ENCODE results near the gene F3.

The F3 gene

DNA sequence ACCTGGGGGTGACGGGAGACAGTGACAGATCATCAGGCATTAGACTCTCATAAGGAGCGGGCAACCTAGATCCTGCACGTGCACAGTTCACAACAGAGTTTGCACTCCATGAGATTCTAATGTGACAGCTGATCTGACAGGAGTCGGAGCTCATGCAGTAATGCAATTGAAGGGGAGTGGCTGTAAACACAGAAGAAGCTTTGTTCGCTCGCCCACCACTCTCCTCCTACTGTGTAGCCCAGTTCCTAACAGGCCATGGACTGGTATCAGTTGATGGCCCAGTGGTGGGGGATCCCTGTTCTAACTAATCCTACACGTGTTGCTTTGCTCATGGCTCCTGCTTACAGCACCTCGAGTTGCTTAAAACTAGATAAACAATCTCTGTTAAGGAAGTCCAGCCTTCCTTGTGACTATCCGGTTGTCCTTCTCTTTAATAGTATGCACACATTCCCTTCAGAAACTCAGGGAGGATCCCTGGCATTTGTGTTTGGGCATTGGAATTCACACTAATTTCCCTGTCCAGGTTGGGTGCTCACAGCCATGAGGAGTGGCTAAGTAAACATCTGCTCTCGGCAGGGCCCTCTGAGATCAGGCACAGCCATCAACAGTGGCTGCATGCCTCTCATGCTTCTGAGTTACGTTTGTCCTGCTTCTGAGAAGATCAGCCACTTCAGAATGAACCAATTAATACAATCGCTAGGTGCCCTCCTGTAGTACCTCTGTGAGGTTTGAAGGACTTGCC is 21.1 kb upstream of the F3 start:
- Histone ChIP-seq H4K20me1 (ENCODE audit: insufficient read depth, low read length) (no peaks in the 10 kb centered on the region), H3K4me3 (ENCODE audit: low read length) (no peak overlapping the region), H3K79me2 (ENCODE audit: low read length) (no peaks in the 10 kb centered on the region), H3K9me3 (ENCODE audit: insufficient read depth, low read length) (no peaks in the 10 kb centered on the region), H3K36me3 (replicated peaks; ENCODE audit: low read depth, low read length) (no peaks in the 10 kb centered on the region), H2AFZ (ENCODE audit: low read depth, low read length) (no peak overlapping the region), H3K4me2 (ENCODE audit: low read length) (no peak overlapping the region), H3K27ac (ENCODE audit: low read length) (no peak overlapping the region), H3K27me3 (ENCODE audit: low read depth, low read length) (no peaks in the 10 kb centered on the region), H3K4me1 (ENCODE audit: low read length) (no peaks in the 10 kb centered on the region), H3K9ac (ENCODE audit: low read length) (no peak overlapping the region)
- TF ChIP-seq, protein P1, sequence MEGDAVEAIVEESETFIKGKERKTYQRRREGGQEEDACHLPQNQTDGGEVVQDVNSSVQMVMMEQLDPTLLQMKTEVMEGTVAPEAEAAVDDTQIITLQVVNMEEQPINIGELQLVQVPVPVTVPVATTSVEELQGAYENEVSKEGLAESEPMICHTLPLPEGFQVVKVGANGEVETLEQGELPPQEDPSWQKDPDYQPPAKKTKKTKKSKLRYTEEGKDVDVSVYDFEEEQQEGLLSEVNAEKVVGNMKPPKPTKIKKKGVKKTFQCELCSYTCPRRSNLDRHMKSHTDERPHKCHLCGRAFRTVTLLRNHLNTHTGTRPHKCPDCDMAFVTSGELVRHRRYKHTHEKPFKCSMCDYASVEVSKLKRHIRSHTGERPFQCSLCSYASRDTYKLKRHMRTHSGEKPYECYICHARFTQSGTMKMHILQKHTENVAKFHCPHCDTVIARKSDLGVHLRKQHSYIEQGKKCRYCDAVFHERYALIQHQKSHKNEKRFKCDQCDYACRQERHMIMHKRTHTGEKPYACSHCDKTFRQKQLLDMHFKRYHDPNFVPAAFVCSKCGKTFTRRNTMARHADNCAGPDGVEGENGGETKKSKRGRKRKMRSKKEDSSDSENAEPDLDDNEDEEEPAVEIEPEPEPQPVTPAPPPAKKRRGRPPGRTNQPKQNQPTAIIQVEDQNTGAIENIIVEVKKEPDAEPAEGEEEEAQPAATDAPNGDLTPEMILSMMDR (IDR thresholded peaks at IDR 0.05; ENCODE audit: low read depth, low read length), result no peak
- no peak for TF ChIP-seq EZH2phosphoT487 (IDR thresholded peaks at IDR 0.05; ENCODE audit: low read depth)

DNA sequence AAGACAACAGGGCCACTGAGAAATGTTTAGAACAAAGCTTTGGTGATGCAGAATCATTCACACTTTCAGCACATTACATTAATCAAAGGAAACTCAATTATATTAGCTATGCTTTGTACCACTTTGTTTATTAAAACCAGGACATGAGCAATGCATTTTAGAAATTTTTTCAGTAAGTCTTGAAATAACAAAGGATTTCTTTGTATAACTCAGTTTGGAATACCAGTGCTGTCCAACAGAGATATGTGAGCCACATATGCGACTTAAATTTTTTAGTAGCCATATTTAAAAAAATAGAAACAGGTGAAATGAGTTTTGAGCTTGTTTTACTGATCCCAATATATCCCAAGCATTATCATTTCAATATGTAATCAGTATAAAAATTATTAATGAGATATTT is 18.8 kb upstream of the F3 start:
- Histone ChIP-seq H3K4me1 (ENCODE audit: low read length) (no peaks in the 10 kb centered on the region), H3K9me3 (ENCODE audit: insufficient read depth, low read length) (no peaks in the 10 kb centered on the region), H3K27ac (ENCODE audit: low read length) (no peak overlapping the region), H2AFZ (ENCODE audit: low read depth, low read length) (no peak overlapping the region), H3K4me3 (ENCODE audit: low read length) (no peak overlapping the region), H3K4me2 (ENCODE audit: low read length) (no peak overlapping the region), H4K20me1 (ENCODE audit: insufficient read depth, low read length) (no peaks in the 10 kb centered on the region), H3K27me3 (ENCODE audit: low read depth, low read length) (no peaks in the 10 kb centered on the region), H3K36me3 (replicated peaks; ENCODE audit: low read depth, low read length) (no peaks in the 10 kb centered on the region), H3K79me2 (ENCODE audit: low read length) (no peaks in the 10 kb centered on the region), H3K9ac (ENCODE audit: low read length) (no peak overlapping the region)
- TF ChIP-seq, protein P1 (IDR thresholded peaks at IDR 0.05; ENCODE audit: low read depth, low read length), result no peak
- TF ChIP-seq EZH2phosphoT487 (IDR thresholded peaks at IDR 0.05; ENCODE audit: low read depth), result no peak

DNA sequence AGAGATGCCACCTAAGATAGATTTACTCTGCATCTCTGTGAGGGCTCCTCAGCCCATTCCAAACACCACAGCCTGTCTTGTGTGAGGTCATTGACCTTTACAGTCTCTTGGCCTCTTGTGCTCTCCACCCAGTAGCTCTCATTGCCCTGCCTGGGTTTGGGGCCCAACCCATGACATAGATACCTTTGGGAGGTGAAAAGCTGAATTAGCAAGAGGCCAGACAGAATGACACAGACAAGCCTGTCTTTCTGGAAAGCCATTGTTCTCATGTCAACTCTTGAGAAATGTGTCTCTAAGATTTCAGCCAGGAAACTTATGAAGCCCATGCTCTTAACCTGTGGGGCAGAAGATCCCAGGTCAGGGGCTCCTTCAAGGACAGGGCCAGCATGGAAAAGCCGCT is 18.4 kb upstream of the F3 start:
- Histone ChIP-seq H3K9me3 (ENCODE audit: insufficient read depth, low read length) (no peaks in the 10 kb centered on the region), H3K4me3 (ENCODE audit: low read length) (no peak overlapping the region), H3K9ac (ENCODE audit: low read length) (no peak overlapping the region), H3K27me3 (ENCODE audit: low read depth, low read length) (no peaks in the 10 kb centered on the region), H3K36me3 (replicated peaks; ENCODE audit: low read depth, low read length) (no peaks in the 10 kb centered on the region), H4K20me1 (ENCODE audit: insufficient read depth, low read length) (no peaks in the 10 kb centered on the region), H3K4me1 (ENCODE audit: low read length) (no peaks in the 10 kb centered on the region), H3K4me2 (ENCODE audit: low read length) (no peak overlapping the region), H3K79me2 (ENCODE audit: low read length) (no peaks in the 10 kb centered on the region), H3K27ac (ENCODE audit: low read length) (no peak overlapping the region), H2AFZ (ENCODE audit: low read depth, low read length) (no peak overlapping the region)
- TF ChIP-seq, protein P1 (IDR thresholded peaks at IDR 0.05; ENCODE audit: low read depth, low read length), result no peak
- TF ChIP-seq EZH2phosphoT487 (IDR thresholded peaks at IDR 0.05; ENCODE audit: low read depth), result no peak

DNA sequence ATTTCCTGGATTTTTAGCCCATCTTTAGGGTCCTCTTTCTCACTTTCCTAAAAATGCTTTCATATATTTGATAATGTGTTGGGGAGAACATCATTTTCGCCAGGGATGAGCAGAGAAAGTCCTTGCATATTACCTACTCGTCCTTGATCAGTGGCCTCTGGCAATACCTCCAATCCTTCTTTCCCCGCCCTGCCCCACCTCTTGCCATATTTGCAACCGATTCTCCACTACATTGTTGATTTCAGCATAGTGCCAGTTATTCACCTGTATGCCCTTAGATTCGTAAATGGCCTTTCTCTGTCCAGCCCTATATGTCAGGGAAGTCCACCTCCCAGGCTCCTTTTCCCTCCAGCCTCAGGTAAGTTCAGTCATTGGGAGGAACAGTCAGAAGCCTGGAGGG is 13.5 kb upstream of the F3 start:
- no peaks in the 10 kb centered on the region for H3K27me3 ChIP-seq (ENCODE audit: low read depth, low read length)
- no peak overlapping the region for H3K27ac ChIP-seq (ENCODE audit: low read length)
- H4K20me1 ChIP-seq (ENCODE audit: insufficient read depth, low read length), result no peaks in the 10 kb centered on the region
- no peak overlapping the region for H2AFZ ChIP-seq (ENCODE audit: low read depth, low read length)
- no peaks in the 10 kb centered on the region for H3K9me3 ChIP-seq (ENCODE audit: insufficient read depth, low read length)
- no peak overlapping the region for H3K9ac ChIP-seq (ENCODE audit: low read length)
- no peak overlapping the region for H3K4me3 ChIP-seq (ENCODE audit: low read length)
- TF ChIP-seq, protein P1 (IDR thresholded peaks at IDR 0.05; ENCODE audit: low read depth, low read length), result no peak
- TF ChIP-seq EZH2phosphoT487 (IDR thresholded peaks at IDR 0.05; ENCODE audit: low read depth), result no peak
- no peaks in the 10 kb centered on the region for H3K79me2 ChIP-seq (ENCODE audit: low read length)
- no peak overlapping the region for H3K4me2 ChIP-seq (ENCODE audit: low read length)
- no peaks in the 10 kb centered on the region for H3K4me1 ChIP-seq (ENCODE audit: low read length)
- no peaks in the 10 kb centered on the region for H3K36me3 ChIP-seq (replicated peaks; ENCODE audit: low read depth, low read length)

All from OCI-LY3 (cell line).